Neural cell (in vitro differentiated cells): ENCODE data around the gene ANKRD62. TPM values are rescaled to one million over a fixed set of nuclear protein-coding genes. Genes with fewer than 3 reads are reported as not detected.

Source experiments
- H2AFZ ChIP-seq: fragments of 200-600, 300-800 bp; sonication (generic), shearing (Covaris generic); 2 replicates; pipeline ENCODE4 v1.6.0; 2014; ENCODE audit warnings: low read depth, mild to moderate bottlenecking, antibody characterized with exemption, low read length, moderate library complexity
- H3F3A ChIP-seq: fragments of 200-600 bp; shearing (Covaris generic); 2 replicates; pipeline ENCODE4 v1.6.1; 2016; ENCODE audit warnings: mild to moderate bottlenecking, moderate library complexity, mixed read lengths, antibody characterized with exemption, low read length; ENCODE audit not compliant: insufficient read depth, poor library complexity, severe bottlenecking
- H3K27ac ChIP-seq: fragments of 200-600, 300-800 bp; sonication (generic), shearing (Covaris generic); 2 replicates; pipeline ENCODE4 v1.5.1; 2014; ENCODE audit warnings: mild to moderate bottlenecking, low read length, moderate library complexity
- H3K27me3 ChIP-seq: fragments of 300-800, 200-600 bp; sonication (generic), shearing (Covaris generic); 2 replicates; pipeline ENCODE4 v1.6.0; 2014; ENCODE audit warnings: mild to moderate bottlenecking, low read depth, low read length, moderate library complexity; ENCODE audit not compliant: insufficient read depth
- H3K36me3 ChIP-seq: fragments of 300-800, 200-600 bp; sonication (generic), shearing (Covaris generic); 2 replicates; pipeline ENCODE4 v1.5.1; 2014; ENCODE audit warnings: mild to moderate bottlenecking, antibody characterized with exemption, low read length, moderate library complexity; ENCODE audit not compliant: insufficient read depth
- H3K4me2 ChIP-seq: fragments of 300-800, 200-600 bp; sonication (generic), shearing (Covaris generic); 2 replicates; pipeline ENCODE4 v1.6.0; 2014; ENCODE audit warnings: mild to moderate bottlenecking, low read length
- H3K4me3 ChIP-seq: fragments of 300-800, 200-600 bp; sonication (generic), shearing (Covaris generic); 2 replicates; pipeline ENCODE4 v1.5.1; 2014; ENCODE audit warnings: mild to moderate bottlenecking, low read length, moderate library complexity
- H3K79me2 ChIP-seq: fragments of 200-600 bp; shearing (Covaris generic); replicated peaks from 2 replicates; pipeline ENCODE4 v1.6.0; 2014; ENCODE audit warnings: mild to moderate bottlenecking, low read length, moderate library complexity; ENCODE audit not compliant: insufficient read depth
- H3K9ac ChIP-seq: fragments of 300-800, 200-600 bp; sonication (generic), shearing (Covaris generic); 2 replicates; pipeline ENCODE4 v1.6.1; 2016; ENCODE audit warnings: mild to moderate bottlenecking, low read length, mixed read lengths
- H3K9me2 ChIP-seq: fragments of 200-600 bp; shearing (Covaris generic); 2 replicates; pipeline ENCODE4 v1.6.1; 2016; ENCODE audit warnings: mild to moderate bottlenecking, low read length, mixed read lengths; ENCODE audit not compliant: insufficient read depth
- H3K9me3 ChIP-seq: fragments of 200-600, 300-800 bp; sonication (generic), shearing (Covaris generic); 2 replicates; pipeline ENCODE4 v1.6.1; 2016; ENCODE audit warnings: mild to moderate bottlenecking, mixed run types, low read length, moderate library complexity, mixed read lengths
- H4K20me1 ChIP-seq: fragments of 200-600 bp; shearing (Covaris generic); 2 replicates; pipeline ENCODE4 v1.6.1; 2016; ENCODE audit warnings: mild to moderate bottlenecking, mixed run types; ENCODE audit not compliant: insufficient read depth
- EP300 ChIP-seq: fragments of 450-650 bp; conservative IDR thresholded peaks from 2 replicates; pipeline ENCODE4 v1.6.1; 2014; ENCODE audit warnings: antibody characterized with exemption, mild to moderate bottlenecking, moderate library complexity; ENCODE audit not compliant: poor library complexity, severe bottlenecking
- EZH2 ChIP-seq: fragments of 200-600, 300-800 bp; shearing (Covaris generic), sonication (generic); IDR thresholded peaks from 2 replicates; pipeline ENCODE4 v1.6.1; 2014; ENCODE audit warnings: antibody characterized with exemption, low read length, borderline replicate concordance, mild to moderate bottlenecking; ENCODE audit not compliant: insufficient read depth, poor library complexity, severe bottlenecking
- MXI1 ChIP-seq: fragments of 450-650 bp; conservative IDR thresholded peaks from 2 replicates; pipeline ENCODE4 v1.6.1; 2014; ENCODE audit warnings: antibody characterized with exemption, mild to moderate bottlenecking; ENCODE audit not compliant: poor library complexity, severe bottlenecking
- POLR2AphosphoS5 ChIP-seq: IDR thresholded peaks from 2 replicates; pipeline ENCODE4 v1.6.1; 2012
- RAD21 ChIP-seq: fragments of 450-650 bp; conservative IDR thresholded peaks from 2 replicates; pipeline ENCODE4 v1.6.1; 2014; ENCODE audit warnings: antibody characterized with exemption, mild to moderate bottlenecking, moderate library complexity
- REST ChIP-seq: IDR thresholded peaks from 2 replicates; pipeline ENCODE4 v1.6.1; 2012; ENCODE audit warnings: borderline replicate concordance
- SMC3 ChIP-seq: fragments of 450-650 bp; conservative IDR thresholded peaks from 2 replicates; pipeline ENCODE4 v1.6.1; 2014; ENCODE audit warnings: antibody characterized with exemption, mild to moderate bottlenecking, moderate library complexity; ENCODE audit not compliant: poor library complexity
- TAF1 ChIP-seq: IDR thresholded peaks from 2 replicates; pipeline ENCODE4 v1.6.1; 2012; ENCODE audit warnings: low read depth
- polyA plus RNA-seq: library from polyadenylated mRNA; depleted of rRNA; stranded (reverse); fragments of >200 nt; gene quantifications from 2 replicates; pipeline ENCODE4 v1.2.3, GENCODE V29; 2014
- TF ChIP-seq, protein P1 (sequence below): fragments of 450-650 bp; IDR thresholded peaks from 2 replicates; pipeline ENCODE4 v1.5.1; 2014; ENCODE audit warnings: antibody characterized with exemption, mild to moderate bottlenecking, moderate library complexity; ENCODE audit not compliant: poor library complexity, severe bottlenecking

Gene ANKRD62
- polyA plus RNA-seq, 1 donor from 2014 or later, result not detected

DNA sequence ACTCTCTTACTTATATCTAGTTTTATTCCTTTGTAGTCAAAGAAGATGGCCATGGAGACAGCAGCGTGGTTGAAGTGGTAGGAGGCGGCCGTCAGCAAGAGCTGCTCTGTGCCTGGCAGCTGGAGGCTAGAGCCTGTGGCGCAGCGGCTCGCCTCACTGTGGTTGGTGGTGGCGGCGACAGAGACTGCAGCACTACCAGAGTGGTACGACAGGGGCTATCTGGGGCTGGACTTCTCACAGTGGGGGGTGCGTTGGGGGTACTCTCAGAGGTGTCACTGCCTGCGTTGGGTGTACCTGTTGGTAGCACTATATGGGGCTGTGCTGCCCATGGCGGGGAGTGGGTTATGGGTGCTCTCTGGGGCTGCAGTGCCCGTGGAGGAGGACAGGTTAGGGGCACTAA lies 8.5 kb upstream of the ANKRD62 start:
- Histone ChIP-seq H3K9ac (no peak overlapping the region), H3K9me2 (no peaks in the 10 kb centered on the region), H3F3A (no peaks in the 10 kb centered on the region), H3K36me3 (no peaks in the 10 kb centered on the region), H2AFZ (no peak overlapping the region), H3K9me3 (no peaks in the 10 kb centered on the region), H3K4me2 (no peak overlapping the region), H4K20me1 (no peaks in the 10 kb centered on the region), H3K27me3 (no peaks in the 10 kb centered on the region), H3K4me3 (no peak overlapping the region), H3K27ac (no peak overlapping the region), H3K79me2 (no peaks in the 10 kb centered on the region)
- TF ChIP-seq, protein P1, sequence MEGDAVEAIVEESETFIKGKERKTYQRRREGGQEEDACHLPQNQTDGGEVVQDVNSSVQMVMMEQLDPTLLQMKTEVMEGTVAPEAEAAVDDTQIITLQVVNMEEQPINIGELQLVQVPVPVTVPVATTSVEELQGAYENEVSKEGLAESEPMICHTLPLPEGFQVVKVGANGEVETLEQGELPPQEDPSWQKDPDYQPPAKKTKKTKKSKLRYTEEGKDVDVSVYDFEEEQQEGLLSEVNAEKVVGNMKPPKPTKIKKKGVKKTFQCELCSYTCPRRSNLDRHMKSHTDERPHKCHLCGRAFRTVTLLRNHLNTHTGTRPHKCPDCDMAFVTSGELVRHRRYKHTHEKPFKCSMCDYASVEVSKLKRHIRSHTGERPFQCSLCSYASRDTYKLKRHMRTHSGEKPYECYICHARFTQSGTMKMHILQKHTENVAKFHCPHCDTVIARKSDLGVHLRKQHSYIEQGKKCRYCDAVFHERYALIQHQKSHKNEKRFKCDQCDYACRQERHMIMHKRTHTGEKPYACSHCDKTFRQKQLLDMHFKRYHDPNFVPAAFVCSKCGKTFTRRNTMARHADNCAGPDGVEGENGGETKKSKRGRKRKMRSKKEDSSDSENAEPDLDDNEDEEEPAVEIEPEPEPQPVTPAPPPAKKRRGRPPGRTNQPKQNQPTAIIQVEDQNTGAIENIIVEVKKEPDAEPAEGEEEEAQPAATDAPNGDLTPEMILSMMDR, result no peak
- TF ChIP-seq POLR2AphosphoS5 (no peak), RAD21 (no peak), SMC3 (no peak), MXI1 (no peak), EZH2 (no peak), EP300 (no peak), REST (no peak)

GRCh38 chr18:12085786-12086185 lies 7.9 kb upstream of the ANKRD62 start:
- H3K4me3 ChIP-seq, result no peak overlapping the region
- no peaks in the 10 kb centered on the region for H3K27me3 ChIP-seq
- H4K20me1 ChIP-seq, result no peaks in the 10 kb centered on the region
- no peak overlapping the region for H3K4me2 ChIP-seq
- no peak overlapping the region for H3K9ac ChIP-seq
- no peaks in the 10 kb centered on the region for H3K9me3 ChIP-seq
- no peak for TF ChIP-seq SMC3
- TF ChIP-seq TAF1, result no peak
- no peaks in the 10 kb centered on the region for H3F3A ChIP-seq
- H3K27ac ChIP-seq, result no peak overlapping the region
- H3K79me2 ChIP-seq, result no peaks in the 10 kb centered on the region
- H3K9me2 ChIP-seq, result no peaks in the 10 kb centered on the region
- H2AFZ ChIP-seq, result no peak overlapping the region
- H3K36me3 ChIP-seq, result no peaks in the 10 kb centered on the region

- H3K4me3 ChIP-seq, result no peak overlapping the region
- TF ChIP-seq SMC3, result no peak
- TF ChIP-seq TAF1, result no peak
- TF ChIP-seq MXI1, result no peak
- TF ChIP-seq POLR2AphosphoS5, result no peak
- no peak for TF ChIP-seq RAD21
- no peak for TF ChIP-seq EZH2
- no peak for TF ChIP-seq EP300
- TF ChIP-seq, protein P1, result no peak
- TF ChIP-seq REST, result no peak
- H3K36me3 ChIP-seq, result no peaks in the 10 kb centered on the region
- no peak overlapping the region for H3K27ac ChIP-seq
- no peak overlapping the region for H3K9ac ChIP-seq
- H3K9me3 ChIP-seq, result no peaks in the 10 kb centered on the region
- H3K79me2 ChIP-seq, result no peaks in the 10 kb centered on the region
- no peaks in the 10 kb centered on the region for H3F3A ChIP-seq
- no peaks in the 10 kb centered on the region for H3K9me2 ChIP-seq
- H3K27me3 ChIP-seq, result no peaks in the 10 kb centered on the region
- H4K20me1 ChIP-seq, result no peaks in the 10 kb centered on the region
- no peak overlapping the region for H2AFZ ChIP-seq
- H3K4me2 ChIP-seq, result no peak overlapping the region
These were observed 7.4 kb upstream of the ANKRD62 start for GRCh38 chr18:12086249-12086648.
